CD4-positive, alpha-beta T cell (primary cell): Measurements from ENCODE around the gene ADCY5. TPM values are rescaled to one million over a fixed set of nuclear protein-coding genes. Genes with fewer than 3 reads are reported as not detected.

Source experiments
- ATAC-seq: fragments of 200-7000 bp; cut with Tn5 transposase; one replicate; pipeline ENCODE4 v1.10.0; 2022; ENCODE audit warnings: mild to moderate bottlenecking; ENCODE audit not compliant: poor library complexity
- CTCF ChIA-PET: fragments of 350-600 bp; sonication (Branson Sonifier 250); formaldehyde crosslinking; loops from one replicate; lab custom pipeline; 2021; ENCODE audit warnings: antibody characterized with exemption, inconsistent platforms; lab: Charles Lee
- POLR2A ChIA-PET: fragments of 350-600 bp; sonication (Branson Sonifier 250); formaldehyde crosslinking; loops from one replicate; lab custom pipeline; 2021; ENCODE audit warnings: antibody characterized with exemption, inconsistent platforms; lab: Charles Lee
- DNase-seq, 14 experiments: peaks; one replicate each; pipeline ENCODE4 v3.0.0-alpha.2; 2013 to 2020; ENCODE audit warnings: mixed read lengths in 2 of 14
- H3K27ac ChIP-seq, 2 donors: one replicate each; pipeline versions ENCODE4 v1.5.1 to v1.7.0; 2013; ENCODE audit warnings: low read length in 2 of 2, low read depth in 1 of 2, mild to moderate bottlenecking in 1 of 2
- H3K27me3 ChIP-seq, 2 experiments: 1 replicate in 1 of 2; 2 replicates in 1 of 2; pipeline versions ENCODE4 v1.6.1 to v1.7.0; 2013; ENCODE audit warnings: low read length in 2 of 2, control low read depth in 1 of 2, mild to moderate bottlenecking in 1 of 2, moderate library complexity in 1 of 2; ENCODE audit not compliant: insufficient read depth in 2 of 2, control insufficient read depth in 1 of 2
- H3K36me3 ChIP-seq: one replicate; pipeline ENCODE4 v1.6.1; 2013; ENCODE audit warnings: low read length, control low read depth; ENCODE audit not compliant: insufficient read depth
- H3K4me1 ChIP-seq: one replicate; pipeline ENCODE4 v1.6.1; 2013; ENCODE audit warnings: low read length, control low read depth; ENCODE audit not compliant: insufficient read depth
- H3K4me3 ChIP-seq: one replicate; pipeline ENCODE4 v1.5.1; 2013; ENCODE audit warnings: mild to moderate bottlenecking, low read length, moderate library complexity
- H3K9me3 ChIP-seq, 2 experiments: 1 replicate in 1 of 2; 2 replicates in 1 of 2; pipeline versions ENCODE4 v1.6.1 to v1.7.0; 2013; ENCODE audit warnings: low read length in 2 of 2, mild to moderate bottlenecking in 2 of 2, control low read depth in 1 of 2, moderate library complexity in 1 of 2; ENCODE audit not compliant: control insufficient read depth in 1 of 2, insufficient read depth in 1 of 2
- H3K27ac Mint-ChIP-seq: one replicate; pipeline ENCODE4 v1.8.0; 2020; ENCODE audit warnings: mixed read lengths
- H3K27me3 Mint-ChIP-seq: one replicate; pipeline ENCODE4 v1.8.0; 2021; ENCODE audit warnings: mixed read lengths
- H3K36me3 Mint-ChIP-seq: one replicate; pipeline ENCODE4 v1.8.0; 2021; ENCODE audit warnings: low read depth, mixed read lengths
- H3K4me1 Mint-ChIP-seq: one replicate; pipeline ENCODE4 v1.8.0; 2021; ENCODE audit warnings: low read depth, mixed read lengths
- H3K4me3 Mint-ChIP-seq: one replicate; pipeline ENCODE4 v1.8.0; 2020; ENCODE audit warnings: mild to moderate bottlenecking, mixed read lengths
- H3K9me3 Mint-ChIP-seq: one replicate; pipeline ENCODE4 v1.8.0; 2020; ENCODE audit warnings: mixed read lengths
- intact Hi-C, 2 experiments: fragments of 100-400 bp; cut with DNase I in 1 of 2; cut with micrococcal nuclease in 1 of 2; formaldehyde crosslinking; loops; one replicate each; pipeline versions ENCODE4 v1.15.1 to v1.9.0; 2023 to 2025; cut with DNase I, micrococcal nuclease
- total RNA-seq, 174 experiments: library from RNA in 2 of 174; stranded (reverse) in 2 of 174; gene quantifications; one replicate each; pipeline ENCODE4 v1.2.3 and lab custom pipeline; 2021 to 2026
- TF ChIP-seq, protein P1 (sequence below): fragments of 200-600 bp; IDR thresholded peaks from one replicate; pipeline ENCODE4 v1.8.0; 2022; ENCODE audit warnings: antibody characterized with exemption, mild to moderate bottlenecking

The ADCY5 gene
- total RNA-seq, 2 experiments from 2014 or later = not detected

DNA sequence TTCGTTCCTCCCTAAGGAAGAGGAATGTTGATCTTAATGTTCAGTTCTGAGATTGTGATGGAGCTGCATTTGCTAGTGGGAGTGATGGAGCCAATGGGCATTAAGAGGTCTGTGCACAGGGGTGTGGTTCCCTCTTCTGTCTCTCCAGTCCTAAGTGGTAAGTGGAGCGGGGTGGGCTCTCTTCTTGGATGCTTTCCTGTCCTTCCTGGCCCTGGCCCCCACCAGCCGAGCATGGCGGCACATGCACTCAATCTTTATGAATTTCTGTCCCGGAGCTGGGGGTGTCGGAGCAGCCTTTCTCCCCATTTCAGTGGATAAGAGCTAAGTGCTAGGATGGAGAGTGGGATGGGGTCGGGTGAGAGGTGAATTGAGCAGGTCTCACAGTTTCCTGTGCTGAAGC is 37.6 kb upstream of the ADCY5 start:
- TF ChIP-seq, protein P1, sequence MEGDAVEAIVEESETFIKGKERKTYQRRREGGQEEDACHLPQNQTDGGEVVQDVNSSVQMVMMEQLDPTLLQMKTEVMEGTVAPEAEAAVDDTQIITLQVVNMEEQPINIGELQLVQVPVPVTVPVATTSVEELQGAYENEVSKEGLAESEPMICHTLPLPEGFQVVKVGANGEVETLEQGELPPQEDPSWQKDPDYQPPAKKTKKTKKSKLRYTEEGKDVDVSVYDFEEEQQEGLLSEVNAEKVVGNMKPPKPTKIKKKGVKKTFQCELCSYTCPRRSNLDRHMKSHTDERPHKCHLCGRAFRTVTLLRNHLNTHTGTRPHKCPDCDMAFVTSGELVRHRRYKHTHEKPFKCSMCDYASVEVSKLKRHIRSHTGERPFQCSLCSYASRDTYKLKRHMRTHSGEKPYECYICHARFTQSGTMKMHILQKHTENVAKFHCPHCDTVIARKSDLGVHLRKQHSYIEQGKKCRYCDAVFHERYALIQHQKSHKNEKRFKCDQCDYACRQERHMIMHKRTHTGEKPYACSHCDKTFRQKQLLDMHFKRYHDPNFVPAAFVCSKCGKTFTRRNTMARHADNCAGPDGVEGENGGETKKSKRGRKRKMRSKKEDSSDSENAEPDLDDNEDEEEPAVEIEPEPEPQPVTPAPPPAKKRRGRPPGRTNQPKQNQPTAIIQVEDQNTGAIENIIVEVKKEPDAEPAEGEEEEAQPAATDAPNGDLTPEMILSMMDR = no peak
- Histone ChIP-seq H3K4me3 (no peak overlapping the region), H3K36me3 (peaks cover 7% of the 10 kb centered on the region), H3K4me1 (no peaks in the 10 kb centered on the region), H3K27ac (no peak overlapping the region), H3K9me3 (no peaks in the 10 kb centered on the region), H3K27me3 (no peaks in the 10 kb centered on the region)
- no peak overlapping the region for H3K4me3 Mint-ChIP-seq
- no peak overlapping the region for H3K27ac Mint-ChIP-seq
- POLR2A ChIA-PET = no interaction called here
- ATAC-seq = no peak
- no peak for DNase-seq
- no peaks in the 10 kb centered on the region for H3K4me1 Mint-ChIP-seq
- no peaks in the 10 kb centered on the region for H3K27me3 Mint-ChIP-seq
- H3K36me3 Mint-ChIP-seq = peaks cover 4% of the 10 kb centered on the region
- intact Hi-C loops = loop anchor here (5.0 kb wide), 2 partner anchors 154 to 1939 kb away; partner anchors contain the start of gene POLQ (in 2 of the 2)
- CTCF ChIA-PET = no interaction called here
- H3K9me3 Mint-ChIP-seq = no peaks in the 10 kb centered on the region

DNA sequence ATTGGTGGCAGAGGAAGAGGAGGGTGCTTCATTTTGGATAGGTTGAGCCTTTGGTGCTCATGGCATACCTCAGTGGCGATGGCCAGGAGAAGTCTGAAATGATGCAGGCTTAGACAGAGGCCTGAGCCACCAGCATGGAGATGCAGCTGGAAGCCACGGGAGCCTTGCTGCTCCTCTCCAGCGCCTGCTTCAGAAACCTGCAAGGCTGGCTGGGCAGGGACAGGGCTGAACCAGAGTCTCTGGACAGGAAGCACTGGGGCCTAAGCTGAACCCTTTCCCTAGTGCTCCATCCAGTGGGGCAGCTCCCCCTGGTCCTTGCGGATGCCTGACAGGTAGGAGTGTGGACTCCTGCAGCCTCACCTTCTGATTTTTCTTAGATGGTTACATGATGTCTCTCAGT is 36.7 kb upstream of the ADCY5 start:
- H3K4me3 ChIP-seq = no peak overlapping the region
- POLR2A ChIA-PET = no interaction called here
- H3K9me3 ChIP-seq = no peaks in the 10 kb centered on the region
- TF ChIP-seq, protein P1 = no peak
- H3K36me3 ChIP-seq = peaks cover 3% of the 10 kb centered on the region
- no peaks in the 10 kb centered on the region for H3K4me1 Mint-ChIP-seq
- H3K9me3 Mint-ChIP-seq = no peaks in the 10 kb centered on the region
- H3K27ac Mint-ChIP-seq = no peak overlapping the region
- DNase-seq = no peak
- no peaks in the 10 kb centered on the region for H3K36me3 Mint-ChIP-seq
- H3K27me3 ChIP-seq = no peaks in the 10 kb centered on the region
- H3K4me1 ChIP-seq = no peaks in the 10 kb centered on the region
- intact Hi-C loops = loop anchor here (5.0 kb wide), 2 partner anchors 153 to 1938 kb away; partner anchors contain the start of gene POLQ (in 2 of the 2)
- no peak for ATAC-seq
- CTCF ChIA-PET = no interaction called here
- H3K27ac ChIP-seq = no peak overlapping the region
- no peaks in the 10 kb centered on the region for H3K27me3 Mint-ChIP-seq
- H3K4me3 Mint-ChIP-seq = no peak overlapping the region

DNA sequence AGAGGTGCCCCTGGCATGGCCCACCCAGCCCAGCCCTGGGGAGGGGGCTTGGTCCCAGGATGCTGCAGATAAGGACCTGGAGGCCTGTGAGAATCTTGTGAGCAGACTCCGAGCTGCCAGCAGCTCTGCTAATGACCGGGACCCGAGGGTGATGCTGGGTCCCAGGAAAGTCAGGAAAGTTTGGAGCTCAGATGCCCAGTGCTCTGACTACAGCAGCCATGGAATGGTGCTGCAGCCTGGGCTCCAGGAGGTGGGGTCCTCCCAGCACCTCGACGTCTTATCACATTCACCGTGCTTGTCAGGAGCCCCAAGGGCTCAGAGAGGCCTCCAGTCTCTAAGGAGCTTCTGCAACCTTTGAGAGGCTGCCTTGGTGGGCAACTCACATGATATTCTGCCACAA is 34.3 kb upstream of the ADCY5 start:
- Histone ChIP-seq H3K9me3 (no peaks in the 10 kb centered on the region), H3K27me3 (peaks cover 0 to 5% of the 10 kb centered on the region in 2 experiments), H3K27ac (no peak overlapping the region), H3K36me3 (no peaks in the 10 kb centered on the region), H3K4me1 (no peaks in the 10 kb centered on the region), H3K4me3 (no peak overlapping the region)
- Mint-ChIP-seq H3K36me3 (no peaks in the 10 kb centered on the region), H3K27me3 (peaks cover 5% of the 10 kb centered on the region), H3K4me3 (no peak overlapping the region), H3K27ac (no peak overlapping the region), H3K4me1 (no peaks in the 10 kb centered on the region), H3K9me3 (no peaks in the 10 kb centered on the region)
- intact Hi-C loops = no loop called here
- TF ChIP-seq, protein P1 = no peak
- POLR2A ChIA-PET = no interaction called here
- DNase-seq (no peak), ATAC-seq (no peak)
- CTCF ChIA-PET = no interaction called here
